Spleen (tissue), 7 donors: Measurements from ENCODE around the gene CIAO3.

ENCODE experiments used
- POLR2AphosphoS5 ChIP-seq, 3 donors: sonication (generic); formaldehyde crosslinking; IDR thresholded peaks; one replicate each; pipeline ENCODE4 v1.5.1; 2017; ENCODE audit warnings: antibody characterized with exemption in 3 of 3
- TF ChIP-seq, protein P1 (sequence below), 11 experiments: fragments of 200-600 bp in 7 of 11; fragments of 450-650 bp in 4 of 11; sonication (generic) in 4 of 11; IDR thresholded peaks in 8 of 11; conservative IDR thresholded peaks in 3 of 11; 1 replicate in 7 of 11; 2 replicates in 4 of 11; pipeline versions ENCODE4 v1.4.0 to v1.8.0; 2016 to 2021; ENCODE audit warnings: antibody characterized with exemption in 11 of 11, inconsistent platforms in 4 of 11, mild to moderate bottlenecking in 1 of 11
- donor health status: DM: no; HTN: no; CAD: no; lungs with moderate emphysema.
- donor health status: DM: no; HTN: no; CAD: no.
- donor health status: DM: no; HTN: no; CAD: no.

GRCh38 chr16:734208-734980, 6.4 kb downstream of the CIAO3 start:
- TF ChIP-seq, protein P1, sequence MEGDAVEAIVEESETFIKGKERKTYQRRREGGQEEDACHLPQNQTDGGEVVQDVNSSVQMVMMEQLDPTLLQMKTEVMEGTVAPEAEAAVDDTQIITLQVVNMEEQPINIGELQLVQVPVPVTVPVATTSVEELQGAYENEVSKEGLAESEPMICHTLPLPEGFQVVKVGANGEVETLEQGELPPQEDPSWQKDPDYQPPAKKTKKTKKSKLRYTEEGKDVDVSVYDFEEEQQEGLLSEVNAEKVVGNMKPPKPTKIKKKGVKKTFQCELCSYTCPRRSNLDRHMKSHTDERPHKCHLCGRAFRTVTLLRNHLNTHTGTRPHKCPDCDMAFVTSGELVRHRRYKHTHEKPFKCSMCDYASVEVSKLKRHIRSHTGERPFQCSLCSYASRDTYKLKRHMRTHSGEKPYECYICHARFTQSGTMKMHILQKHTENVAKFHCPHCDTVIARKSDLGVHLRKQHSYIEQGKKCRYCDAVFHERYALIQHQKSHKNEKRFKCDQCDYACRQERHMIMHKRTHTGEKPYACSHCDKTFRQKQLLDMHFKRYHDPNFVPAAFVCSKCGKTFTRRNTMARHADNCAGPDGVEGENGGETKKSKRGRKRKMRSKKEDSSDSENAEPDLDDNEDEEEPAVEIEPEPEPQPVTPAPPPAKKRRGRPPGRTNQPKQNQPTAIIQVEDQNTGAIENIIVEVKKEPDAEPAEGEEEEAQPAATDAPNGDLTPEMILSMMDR (IDR thresholded peaks at IDR 0.05 in 8 of 11, conservative IDR thresholded peaks at IDR 0.05 in 3 of 11) = no peak
- TF ChIP-seq POLR2AphosphoS5 (IDR thresholded peaks at IDR 0.05) = no peak
